ENCODE results near the gene TIGD1. TPM values are rescaled to one million over a fixed set of nuclear protein-coding genes. Genes with fewer than 3 reads are reported as not detected.

The TIGD1 gene
- total RNA-seq, 1 experiment from 2014 or later, result 14.9 TPM

DNA sequence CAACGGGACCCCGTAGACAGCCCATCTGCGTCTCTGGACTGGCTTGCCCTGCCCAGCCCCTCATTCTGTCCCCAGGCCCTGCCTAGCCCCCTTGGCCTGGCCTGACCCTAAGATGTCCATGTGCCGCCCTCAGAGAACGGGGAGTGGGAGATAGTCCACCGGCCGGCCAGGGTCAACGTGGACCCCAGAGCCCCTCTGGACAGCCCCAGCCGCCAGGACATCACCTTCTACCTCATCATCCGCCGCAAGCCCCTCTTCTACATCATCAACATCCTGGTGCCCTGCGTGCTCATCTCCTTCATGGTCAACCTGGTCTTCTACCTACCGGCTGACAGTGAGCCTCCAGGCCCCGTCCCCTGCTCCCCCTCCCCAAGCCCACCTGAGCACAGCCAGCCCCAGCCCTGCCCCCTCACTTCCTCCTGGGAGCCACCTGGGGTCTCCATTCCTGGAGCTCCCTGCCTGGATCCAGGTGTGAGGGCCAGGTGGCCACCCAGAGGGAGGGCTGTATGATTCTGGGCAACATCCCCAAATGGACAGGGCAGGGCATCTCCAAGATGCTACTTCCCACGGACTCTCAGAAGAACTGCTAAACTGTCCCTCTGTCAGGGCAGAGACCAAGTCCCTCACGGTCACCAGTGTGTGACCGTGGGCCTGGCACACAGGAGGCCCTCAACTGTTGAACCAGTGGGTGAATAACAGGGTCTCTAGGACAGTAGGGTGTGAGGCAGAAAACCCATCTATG lies 20.4 kb downstream of the TIGD1 start:
- no TSS peak for BruUV-seq (replicated peaks)
- H3K4me3 Mint-ChIP-seq (ENCODE audit: low read depth, unreplicated experiment), result no peak overlapping the region
- no peaks in the 10 kb centered on the region for H3K36me3 Mint-ChIP-seq (ENCODE audit: insufficient read depth, unreplicated experiment)
- no peak overlapping the region for H3K27ac Mint-ChIP-seq (ENCODE audit: unreplicated experiment)
- intact Hi-C loops (cut with micrococcal nuclease; ENCODE audit: unreplicated experiment), result no loop called here
- H3K27me3 Mint-ChIP-seq (ENCODE audit: unreplicated experiment), result peaks cover 74% of the 10 kb centered on the region
- no peak for DNase-seq
- TF ChIP-seq, protein P1, sequence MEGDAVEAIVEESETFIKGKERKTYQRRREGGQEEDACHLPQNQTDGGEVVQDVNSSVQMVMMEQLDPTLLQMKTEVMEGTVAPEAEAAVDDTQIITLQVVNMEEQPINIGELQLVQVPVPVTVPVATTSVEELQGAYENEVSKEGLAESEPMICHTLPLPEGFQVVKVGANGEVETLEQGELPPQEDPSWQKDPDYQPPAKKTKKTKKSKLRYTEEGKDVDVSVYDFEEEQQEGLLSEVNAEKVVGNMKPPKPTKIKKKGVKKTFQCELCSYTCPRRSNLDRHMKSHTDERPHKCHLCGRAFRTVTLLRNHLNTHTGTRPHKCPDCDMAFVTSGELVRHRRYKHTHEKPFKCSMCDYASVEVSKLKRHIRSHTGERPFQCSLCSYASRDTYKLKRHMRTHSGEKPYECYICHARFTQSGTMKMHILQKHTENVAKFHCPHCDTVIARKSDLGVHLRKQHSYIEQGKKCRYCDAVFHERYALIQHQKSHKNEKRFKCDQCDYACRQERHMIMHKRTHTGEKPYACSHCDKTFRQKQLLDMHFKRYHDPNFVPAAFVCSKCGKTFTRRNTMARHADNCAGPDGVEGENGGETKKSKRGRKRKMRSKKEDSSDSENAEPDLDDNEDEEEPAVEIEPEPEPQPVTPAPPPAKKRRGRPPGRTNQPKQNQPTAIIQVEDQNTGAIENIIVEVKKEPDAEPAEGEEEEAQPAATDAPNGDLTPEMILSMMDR (IDR thresholded peaks at IDR 0.05; ENCODE audit: unreplicated experiment), result no peak
- CTCF ChIA-PET, result interaction anchor here (0.6 kb wide), 1 partner anchor 16 kb away, joined by 5 read pairs; no protein-coding TSS in a partner anchor
- no peaks in the 10 kb centered on the region for H3K4me1 Mint-ChIP-seq (ENCODE audit: low read depth, unreplicated experiment)
- no peaks in the 10 kb centered on the region for H3K9me3 Mint-ChIP-seq (ENCODE audit: low read depth, unreplicated experiment)

DNA sequence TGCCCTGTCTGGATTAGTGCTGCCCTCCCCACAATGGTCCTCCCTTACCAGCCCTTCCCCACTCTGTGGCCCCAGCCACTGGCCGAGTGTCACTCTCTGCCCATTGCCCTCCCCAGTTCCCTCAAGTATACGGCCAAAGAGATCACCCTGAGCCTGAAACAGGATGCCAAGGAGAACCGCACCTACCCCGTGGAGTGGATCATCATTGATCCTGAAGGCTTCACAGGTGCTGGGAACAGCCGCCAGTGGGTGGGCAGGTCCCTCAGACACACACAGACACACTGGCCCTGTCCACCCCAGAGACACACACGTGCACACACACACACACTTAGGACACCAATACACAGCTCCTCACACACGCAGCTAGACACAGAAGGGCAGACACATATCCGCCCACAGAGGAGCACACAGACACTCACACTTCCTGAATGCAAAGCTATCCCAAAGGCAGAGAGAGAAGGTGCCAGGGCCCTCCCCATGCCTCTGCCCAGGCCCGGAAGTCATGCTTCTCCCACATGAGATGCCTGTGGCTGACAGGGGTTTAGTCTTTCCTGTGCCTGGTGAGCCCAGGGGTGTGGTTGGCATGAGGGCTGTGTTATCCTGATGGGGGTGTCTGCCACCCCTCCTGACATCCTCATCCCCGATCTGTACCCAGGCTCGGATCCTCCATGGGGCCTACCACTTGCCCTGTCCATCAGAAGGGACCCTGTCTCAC lies 21.5 kb downstream of the TIGD1 start:
- Mint-ChIP-seq H3K27me3 (ENCODE audit: unreplicated experiment) (peaks cover 81% of the 10 kb centered on the region), H3K4me1 (ENCODE audit: low read depth, unreplicated experiment) (no peaks in the 10 kb centered on the region), H3K36me3 (ENCODE audit: insufficient read depth, unreplicated experiment) (no peaks in the 10 kb centered on the region), H3K4me3 (ENCODE audit: low read depth, unreplicated experiment) (no peak overlapping the region), H3K9me3 (ENCODE audit: low read depth, unreplicated experiment) (no peaks in the 10 kb centered on the region), H3K27ac (ENCODE audit: unreplicated experiment) (no peak overlapping the region)
- TF ChIP-seq, protein P1 (IDR thresholded peaks at IDR 0.05; ENCODE audit: unreplicated experiment), result no peak
- CTCF ChIA-PET, result no interaction called here
- DNase-seq, result no peak
- intact Hi-C loops (cut with micrococcal nuclease; ENCODE audit: unreplicated experiment), result no loop called here
- no TSS peak for BruUV-seq (replicated peaks)

DNA sequence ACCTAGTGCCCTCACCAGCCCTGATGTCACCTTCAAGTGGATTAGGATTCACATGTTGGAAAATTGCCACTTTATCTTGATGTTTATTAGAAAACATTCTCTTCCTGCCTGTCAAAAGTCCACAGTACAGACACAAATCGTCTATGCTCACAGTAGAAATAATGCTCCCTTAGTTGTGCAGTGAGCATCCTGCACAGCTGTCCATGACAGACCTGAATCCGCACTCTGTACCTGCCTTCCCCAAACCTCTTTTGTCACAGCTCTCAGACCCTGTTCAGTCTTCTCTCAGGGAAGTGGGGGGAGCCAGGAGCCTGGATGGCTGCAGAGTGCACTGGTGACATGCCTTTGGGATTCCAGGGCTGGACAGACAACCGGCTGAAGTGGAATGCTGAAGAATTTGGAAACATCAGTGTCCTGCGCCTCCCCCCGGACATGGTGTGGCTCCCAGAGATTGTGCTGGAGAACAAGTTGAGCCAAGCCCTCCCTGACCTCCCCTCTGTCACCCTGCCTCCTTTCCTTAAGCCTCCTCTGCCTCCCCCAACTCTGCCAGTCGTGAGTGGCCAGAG lies 22.4 kb downstream of the TIGD1 start:
- Mint-ChIP-seq H3K4me3 (ENCODE audit: low read depth, unreplicated experiment) (no peak overlapping the region), H3K27me3 (ENCODE audit: unreplicated experiment) (peaks cover 81% of the 10 kb centered on the region), H3K9me3 (ENCODE audit: low read depth, unreplicated experiment) (no peaks in the 10 kb centered on the region), H3K4me1 (ENCODE audit: low read depth, unreplicated experiment) (no peaks in the 10 kb centered on the region), H3K27ac (ENCODE audit: unreplicated experiment) (no peak overlapping the region), H3K36me3 (ENCODE audit: insufficient read depth, unreplicated experiment) (no peaks in the 10 kb centered on the region)
- BruUV-seq (replicated peaks), result no TSS peak
- intact Hi-C loops (cut with micrococcal nuclease; ENCODE audit: unreplicated experiment), result no loop called here
- no peak for DNase-seq
- TF ChIP-seq, protein P1 (IDR thresholded peaks at IDR 0.05; ENCODE audit: unreplicated experiment), result no peak
- CTCF ChIA-PET, result no interaction called here

DNA sequence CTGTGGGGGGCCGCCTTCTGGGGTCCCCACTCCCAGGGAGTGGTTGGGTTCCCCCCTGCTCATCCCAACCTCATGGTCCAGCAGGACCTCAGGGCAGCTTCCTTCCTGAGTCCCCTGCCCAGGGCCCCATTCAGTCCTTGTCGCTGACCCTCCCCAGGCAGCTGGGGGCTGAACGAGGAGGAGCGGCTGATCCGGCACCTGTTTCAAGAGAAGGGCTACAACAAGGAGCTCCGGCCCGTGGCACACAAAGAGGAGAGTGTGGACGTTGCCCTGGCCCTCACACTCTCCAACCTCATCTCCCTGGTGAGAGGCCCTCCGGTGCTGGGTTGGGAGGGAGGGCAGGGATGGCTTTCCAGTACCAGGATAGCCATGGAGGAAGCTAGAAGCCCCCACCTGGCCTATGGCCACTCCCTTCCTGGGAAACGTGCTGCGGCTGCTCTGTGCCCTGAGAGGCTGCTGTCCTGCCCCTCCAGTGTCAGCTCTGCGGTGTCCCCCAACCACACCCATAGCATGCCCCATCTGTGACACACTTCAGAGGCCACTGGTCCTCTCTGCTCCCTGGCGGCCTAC lies 23.9 kb downstream of the TIGD1 start:
- H3K9me3 Mint-ChIP-seq (ENCODE audit: low read depth, unreplicated experiment), result no peaks in the 10 kb centered on the region
- H3K4me3 Mint-ChIP-seq (ENCODE audit: low read depth, unreplicated experiment), result no peak overlapping the region
- peaks cover 2% of the 10 kb centered on the region for H3K36me3 Mint-ChIP-seq (ENCODE audit: insufficient read depth, unreplicated experiment)
- CTCF ChIA-PET, result no interaction called here
- BruUV-seq (replicated peaks), result no TSS peak
- no peak for DNase-seq
- TF ChIP-seq, protein P1 (IDR thresholded peaks at IDR 0.05; ENCODE audit: unreplicated experiment), result no peak
- H3K4me1 Mint-ChIP-seq (ENCODE audit: low read depth, unreplicated experiment), result no peaks in the 10 kb centered on the region
- peaks cover 88% of the 10 kb centered on the region for H3K27me3 Mint-ChIP-seq (ENCODE audit: unreplicated experiment)
- intact Hi-C loops (cut with micrococcal nuclease; ENCODE audit: unreplicated experiment), result no loop called here
- no peak overlapping the region for H3K27ac Mint-ChIP-seq (ENCODE audit: unreplicated experiment)
